SK-N-SH (cell line): Measurements from ENCODE around the gene MINDY4.

Experiments
- ELF1 ChIP-seq: IDR thresholded peaks from 2 replicates; pipeline ENCODE4 v1.4.0; 2012
- GABPA ChIP-seq: IDR thresholded peaks from 2 replicates; pipeline ENCODE4 v1.4.0; 2012; ENCODE audit warnings: low read depth, mild to moderate bottlenecking
- NFIC ChIP-seq: IDR thresholded peaks from 2 replicates; pipeline ENCODE4 v1.4.0; 2012; ENCODE audit warnings: borderline replicate concordance
- NRF1 ChIP-seq: IDR thresholded peaks from 2 replicates; pipeline ENCODE4 v1.6.1; 2012; ENCODE audit warnings: low read depth, mild to moderate bottlenecking, low read length
- POLR2AphosphoS5 ChIP-seq: IDR thresholded peaks from 2 replicates; pipeline ENCODE4 v1.6.1; 2012; ENCODE audit warnings: low read depth, low read length
- SMC3 ChIP-seq: IDR thresholded peaks from 2 replicates; pipeline ENCODE4 v1.6.1; 2012; ENCODE audit warnings: low read depth, low read length, improper control_type of control experiment
- TF ChIP-seq, protein P1 (sequence below): fragments of 200-600 bp; sonication (generic); IDR thresholded peaks from 2 replicates; pipeline ENCODE4 v1.6.1; 2017; ENCODE audit warnings: antibody characterized with exemption, mild to moderate bottlenecking, moderate library complexity
- TF ChIP-seq, protein P2 (sequence below): IDR thresholded peaks from 2 replicates; pipeline ENCODE4 v1.4.0; 2012; ENCODE audit warnings: low read depth, borderline replicate concordance

DNA sequence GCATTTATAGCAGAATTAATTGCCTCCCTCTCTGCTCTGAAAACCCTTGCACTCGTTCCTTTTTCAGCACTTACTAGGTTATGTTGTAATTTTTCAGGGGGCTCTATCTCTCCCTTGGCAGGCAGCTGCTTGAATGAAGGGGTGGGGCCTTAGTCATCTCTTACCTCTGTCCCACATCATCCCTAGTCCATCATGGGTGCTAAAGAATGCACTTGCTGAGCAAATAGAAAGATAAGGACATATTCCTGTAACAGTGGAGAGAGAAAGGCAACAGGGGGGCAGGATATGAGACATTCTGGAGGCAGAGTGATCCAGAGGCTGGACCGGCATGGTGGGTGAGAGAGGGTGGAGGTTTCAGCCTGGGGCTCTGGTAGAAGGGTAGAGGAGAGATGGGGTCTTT, 60.0 kb downstream of the MINDY4 start:
- TF ChIP-seq, protein P1, sequence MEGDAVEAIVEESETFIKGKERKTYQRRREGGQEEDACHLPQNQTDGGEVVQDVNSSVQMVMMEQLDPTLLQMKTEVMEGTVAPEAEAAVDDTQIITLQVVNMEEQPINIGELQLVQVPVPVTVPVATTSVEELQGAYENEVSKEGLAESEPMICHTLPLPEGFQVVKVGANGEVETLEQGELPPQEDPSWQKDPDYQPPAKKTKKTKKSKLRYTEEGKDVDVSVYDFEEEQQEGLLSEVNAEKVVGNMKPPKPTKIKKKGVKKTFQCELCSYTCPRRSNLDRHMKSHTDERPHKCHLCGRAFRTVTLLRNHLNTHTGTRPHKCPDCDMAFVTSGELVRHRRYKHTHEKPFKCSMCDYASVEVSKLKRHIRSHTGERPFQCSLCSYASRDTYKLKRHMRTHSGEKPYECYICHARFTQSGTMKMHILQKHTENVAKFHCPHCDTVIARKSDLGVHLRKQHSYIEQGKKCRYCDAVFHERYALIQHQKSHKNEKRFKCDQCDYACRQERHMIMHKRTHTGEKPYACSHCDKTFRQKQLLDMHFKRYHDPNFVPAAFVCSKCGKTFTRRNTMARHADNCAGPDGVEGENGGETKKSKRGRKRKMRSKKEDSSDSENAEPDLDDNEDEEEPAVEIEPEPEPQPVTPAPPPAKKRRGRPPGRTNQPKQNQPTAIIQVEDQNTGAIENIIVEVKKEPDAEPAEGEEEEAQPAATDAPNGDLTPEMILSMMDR: no peak
- TF ChIP-seq NRF1: no peak
- no peak for TF ChIP-seq ELF1
- no peak for TF ChIP-seq NFIC
- TF ChIP-seq SMC3: no peak
- TF ChIP-seq, protein P2, sequence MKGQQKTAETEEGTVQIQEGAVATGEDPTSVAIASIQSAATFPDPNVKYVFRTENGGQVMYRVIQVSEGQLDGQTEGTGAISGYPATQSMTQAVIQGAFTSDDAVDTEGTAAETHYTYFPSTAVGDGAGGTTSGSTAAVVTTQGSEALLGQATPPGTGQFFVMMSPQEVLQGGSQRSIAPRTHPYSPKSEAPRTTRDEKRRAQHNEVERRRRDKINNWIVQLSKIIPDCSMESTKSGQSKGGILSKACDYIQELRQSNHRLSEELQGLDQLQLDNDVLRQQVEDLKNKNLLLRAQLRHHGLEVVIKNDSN: no peak
- no peak for TF ChIP-seq POLR2AphosphoS5
- no peak for TF ChIP-seq GABPA
